ENCODE measurements around the gene PROSER2. TPM values are rescaled to one million over a fixed set of nuclear protein-coding genes. Genes with fewer than 3 reads are reported as not detected.

PROSER2 gene
- total and polyA plus RNA-seq, 2 experiments from 2014 or later = 0.65 to 1.2 TPM

- Histone ChIP-seq H3K9me3 (ENCODE audit: low read depth) (no peaks in the 10 kb centered on the region), H3K36me3 (ENCODE audit: low read depth) (no peaks in the 10 kb centered on the region), H3K4me2 (ENCODE audit: unreplicated experiment) (no peak overlapping the region), H3K27ac (no peak overlapping the region), H2AFZ (no peak overlapping the region), H3F3A (ENCODE audit: insufficient read depth) (no peaks in the 10 kb centered on the region), H3K4me1 (ENCODE audit: insufficient read depth) (no peaks in the 10 kb centered on the region), H3K4me3 (no peak overlapping the region), H3K9me2 (ENCODE audit: insufficient read depth) (no peaks in the 10 kb centered on the region), H3K27me3 (replicated peaks; ENCODE audit: insufficient read depth) (peaks cover 1% of the 10 kb centered on the region; the same call in 1 of the 2 replicates), H3K79me2 (ENCODE audit: insufficient read depth) (no peaks in the 10 kb centered on the region), H4K20me1 (ENCODE audit: insufficient read depth) (no peaks in the 10 kb centered on the region), H3K9ac (no peak overlapping the region)
- in situ Hi-C loops (cut with MboI) = no loop called here
- TF ChIP-seq EZH2 (IDR thresholded peaks at IDR 0.05; ENCODE audit: insufficient read depth, poor library complexity, severe bottlenecking) = no peak
- TF ChIP-seq EZH2phosphoT487 (IDR thresholded peaks at IDR 0.05; ENCODE audit: insufficient read depth, low read depth) = no peak
- DNase-seq = no peak
- WGBS, 2 experiments (ENCODE audit: low coverage in 1 of 2, low lambda C conversion rate in 2 of 2, missing lambda C conversion rate in 2 of 2) = 95 to 97% methylated on average over 5 of the region's 5 CpGs
These were observed 28.6 kb upstream of the PROSER2 start for GRCh38 chr10:11794566-11794965.

DNA sequence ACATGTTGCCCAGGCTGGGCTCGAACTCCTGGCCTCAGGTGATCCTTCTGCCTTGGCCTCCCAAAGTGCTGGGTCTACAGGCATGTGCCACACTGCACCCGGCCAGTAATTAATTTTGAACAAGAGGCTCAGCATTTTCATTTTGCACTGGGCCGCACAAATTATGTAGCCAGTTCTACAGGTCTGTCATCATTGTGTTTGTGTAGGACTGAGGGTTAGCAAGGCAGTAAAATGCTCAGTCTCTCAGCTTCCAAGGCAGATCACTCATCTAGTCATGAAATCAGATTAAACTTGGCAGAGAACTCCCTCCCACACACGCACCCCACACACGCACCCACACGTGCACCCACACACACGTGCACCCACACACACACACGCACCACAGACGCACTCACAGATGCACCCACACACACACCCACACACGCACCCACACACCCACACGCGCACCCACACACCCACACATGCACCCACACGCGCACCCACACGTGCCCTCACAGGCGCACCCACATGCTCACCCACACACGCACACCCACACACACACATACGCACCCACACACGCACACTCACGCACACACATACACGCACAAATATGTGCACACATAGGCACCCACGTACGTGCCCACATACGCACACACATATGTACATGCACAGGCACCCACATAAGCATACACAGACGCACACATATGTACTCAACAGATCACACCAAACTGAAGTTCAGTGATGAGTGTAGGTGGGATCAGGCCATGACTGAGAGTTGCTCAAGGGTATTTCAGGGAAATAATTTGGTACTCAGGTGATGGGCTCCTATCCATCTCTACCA, 27.8 kb upstream of the PROSER2 start:
- DNase-seq = no peak
- Histone ChIP-seq H2AFZ (no peak overlapping the region), H3K27ac (no peak overlapping the region), H3K36me3 (ENCODE audit: low read depth) (no peaks in the 10 kb centered on the region), H3K4me3 (no peak overlapping the region), H3K9me2 (ENCODE audit: insufficient read depth) (no peaks in the 10 kb centered on the region), H4K20me1 (ENCODE audit: insufficient read depth) (no peaks in the 10 kb centered on the region), H3F3A (ENCODE audit: insufficient read depth) (no peaks in the 10 kb centered on the region), H3K4me2 (ENCODE audit: unreplicated experiment) (no peak overlapping the region), H3K9me3 (ENCODE audit: low read depth) (no peaks in the 10 kb centered on the region), H3K79me2 (ENCODE audit: insufficient read depth) (no peaks in the 10 kb centered on the region), H3K27me3 (replicated peaks; ENCODE audit: insufficient read depth) (no peaks in the 10 kb centered on the region; the same call in 1 of the 2 replicates), H3K4me1 (ENCODE audit: insufficient read depth) (no peaks in the 10 kb centered on the region), H3K9ac (no peak overlapping the region)
- in situ Hi-C loops (cut with MboI) = no loop called here
- TF ChIP-seq EZH2phosphoT487 (IDR thresholded peaks at IDR 0.05; ENCODE audit: insufficient read depth, low read depth) (no peak), EZH2 (IDR thresholded peaks at IDR 0.05; ENCODE audit: insufficient read depth, poor library complexity, severe bottlenecking) (no peak)
- 74 to 86% methylated on average over 17 to 25 of the region's 25 CpGs for whole genome bisulfite sequencing, 2 experiments (ENCODE audit: low coverage in 1 of 2, low lambda C conversion rate in 2 of 2, missing lambda C conversion rate in 2 of 2)

GRCh38 chr10:11796474-11796873, 26.7 kb upstream of the PROSER2 start:
- Histone ChIP-seq H3K36me3 (ENCODE audit: low read depth) (no peaks in the 10 kb centered on the region), H3K4me1 (ENCODE audit: insufficient read depth) (no peaks in the 10 kb centered on the region), H4K20me1 (ENCODE audit: insufficient read depth) (no peaks in the 10 kb centered on the region), H3K79me2 (ENCODE audit: insufficient read depth) (no peaks in the 10 kb centered on the region), H2AFZ (no peak overlapping the region), H3K27ac (no peak overlapping the region), H3K4me2 (ENCODE audit: unreplicated experiment) (no peak overlapping the region), H3K9ac (no peak overlapping the region), H3K27me3 (replicated peaks; ENCODE audit: insufficient read depth) (no peaks in the 10 kb centered on the region), H3F3A (ENCODE audit: insufficient read depth) (no peaks in the 10 kb centered on the region), H3K4me3 (no peak overlapping the region), H3K9me2 (ENCODE audit: insufficient read depth) (no peaks in the 10 kb centered on the region), H3K9me3 (ENCODE audit: low read depth) (no peaks in the 10 kb centered on the region)
- DNase-seq = no peak
- 90 to 91% methylated on average over 2 of the region's 2 CpGs for WGBS, 2 experiments (ENCODE audit: low coverage in 1 of 2, low lambda C conversion rate in 2 of 2, missing lambda C conversion rate in 2 of 2)
- in situ Hi-C loops (cut with MboI) = no loop called here
- TF ChIP-seq EZH2phosphoT487 (IDR thresholded peaks at IDR 0.05; ENCODE audit: insufficient read depth, low read depth) (no peak), EZH2 (IDR thresholded peaks at IDR 0.05; ENCODE audit: insufficient read depth, poor library complexity, severe bottlenecking) (no peak)

GRCh38 chr10:11797281-11797680, 25.9 kb upstream of the PROSER2 start:
- Histone ChIP-seq H4K20me1 (ENCODE audit: insufficient read depth) (no peaks in the 10 kb centered on the region), H3K4me2 (ENCODE audit: unreplicated experiment) (no peak overlapping the region), H3F3A (ENCODE audit: insufficient read depth) (no peaks in the 10 kb centered on the region), H2AFZ (no peak overlapping the region), H3K4me3 (no peak overlapping the region), H3K27ac (no peak overlapping the region), H3K9me2 (ENCODE audit: insufficient read depth) (no peaks in the 10 kb centered on the region), H3K36me3 (ENCODE audit: low read depth) (no peaks in the 10 kb centered on the region), H3K9ac (no peak overlapping the region), H3K79me2 (ENCODE audit: insufficient read depth) (no peaks in the 10 kb centered on the region), H3K4me1 (ENCODE audit: insufficient read depth) (no peaks in the 10 kb centered on the region), H3K9me3 (ENCODE audit: low read depth) (no peaks in the 10 kb centered on the region), H3K27me3 (replicated peaks; ENCODE audit: insufficient read depth) (no peaks in the 10 kb centered on the region)
- no peak for DNase-seq
- no peak for TF ChIP-seq EZH2 (IDR thresholded peaks at IDR 0.05; ENCODE audit: insufficient read depth, poor library complexity, severe bottlenecking)
- TF ChIP-seq EZH2phosphoT487 (IDR thresholded peaks at IDR 0.05; ENCODE audit: insufficient read depth, low read depth) = no peak
- WGBS, 2 experiments (ENCODE audit: low coverage in 1 of 2, low lambda C conversion rate in 2 of 2, missing lambda C conversion rate in 2 of 2) = 85 to 89% methylated on average over 10 of the region's 10 CpGs
- in situ Hi-C loops (cut with MboI) = no loop called here

All from GM23248 (cell line).